ENCODE results near the gene SORBS1.

DNA sequence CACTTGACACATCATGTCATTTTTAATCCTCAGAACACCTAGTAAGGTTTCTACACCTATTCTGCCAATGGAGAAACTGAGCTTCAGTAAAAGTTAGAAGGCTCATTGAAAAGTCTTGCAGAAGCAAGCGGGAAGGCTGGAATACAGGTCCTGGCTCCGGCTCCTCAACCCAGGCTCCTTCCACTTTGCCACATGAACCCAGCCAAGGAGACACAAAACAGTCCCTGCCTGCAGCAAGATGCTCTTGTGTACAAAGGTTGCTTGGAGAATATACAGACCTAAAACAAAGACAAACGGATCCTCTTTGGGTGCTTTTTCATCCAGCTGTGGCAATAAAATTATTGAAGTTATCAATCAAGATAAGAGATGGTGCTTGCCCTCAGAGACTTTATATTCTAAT, 106.8 kb downstream of the SORBS1 start:
- TF ChIP-seq EP300 (conservative IDR thresholded peaks at IDR 0.05; ENCODE audit: poor library complexity, severe bottlenecking) (no peak), EZH2 (IDR thresholded peaks at IDR 0.05; ENCODE audit: borderline replicate concordance, insufficient read depth, low read length, poor library complexity, severe bottlenecking) (no peak), CTCF (IDR thresholded peaks at IDR 0.05; ENCODE audit: poor library complexity, severe bottlenecking) (no peak), REST (IDR thresholded peaks at IDR 0.05; ENCODE audit: borderline replicate concordance) (no peak), RAD21 (conservative IDR thresholded peaks at IDR 0.05) (no peak), SMC3 (conservative IDR thresholded peaks at IDR 0.05; ENCODE audit: poor library complexity) (no peak), POLR2AphosphoS5 (IDR thresholded peaks at IDR 0.05) (no peak), TAF1 (IDR thresholded peaks at IDR 0.05; ENCODE audit: low read depth) (no peak)

Data from neural cell (in vitro differentiated cells).